ENCODE results near the gene PTPN14. TPM values are rescaled to one million over a fixed set of nuclear protein-coding genes. Genes with fewer than 3 reads are reported as not detected.

The PTPN14 gene
- total RNA-seq, 2 experiments from 2014 or later, result 2.7 to 2.8 TPM

DNA sequence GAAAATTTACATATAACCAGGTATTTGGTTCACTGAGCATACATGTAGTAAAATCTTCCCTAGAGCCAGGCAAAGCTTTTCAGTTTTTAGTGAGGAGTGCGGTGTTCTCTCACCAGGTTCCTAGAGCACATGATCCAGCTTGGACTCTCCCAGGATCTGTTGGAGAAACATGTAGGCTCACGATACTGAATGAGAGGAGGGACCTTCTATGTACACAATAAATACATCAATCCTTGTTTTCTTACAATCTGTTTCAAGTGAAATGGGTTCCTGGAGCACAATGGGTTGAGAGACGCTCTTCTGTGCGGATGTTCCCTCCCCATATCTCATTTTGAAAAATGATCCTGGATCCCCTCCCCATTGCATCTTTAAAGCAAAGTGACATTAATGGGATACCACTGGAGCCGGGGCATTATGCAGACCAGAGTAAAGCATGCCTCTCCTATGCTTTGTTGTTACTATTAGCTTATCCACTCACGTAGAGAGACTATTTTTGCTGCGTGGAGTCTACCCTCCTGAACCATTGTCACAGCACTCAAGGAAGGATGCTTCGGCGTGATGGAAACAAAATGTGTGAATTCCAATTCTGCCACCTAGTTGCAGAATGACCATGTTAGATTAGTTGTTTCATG is 251.1 kb downstream of the PTPN14 start:
- DNase-seq, result no peak
- Mint-ChIP-seq H3K4me3 (no peak overlapping the region), H3K27me3 (ENCODE audit: low read depth) (no peaks in the 10 kb centered on the region), H3K9me3 (no peaks in the 10 kb centered on the region), H3K27ac (no peak overlapping the region), H3K4me1 (ENCODE audit: low read depth) (peaks cover 27% of the 10 kb centered on the region), H3K36me3 (ENCODE audit: low read depth) (peaks cover 2% of the 10 kb centered on the region)
- intact Hi-C loops (cut with micrococcal nuclease), result no loop called here
- CTCF ChIA-PET, result interaction anchor here (1.3 kb wide), 2 partner anchors 38 to 39 kb away, joined by 4 read pairs; no protein-coding TSS in a partner anchor

Other genes with a start within 250 kb of the PTPN14 start
- 100 to 1,000 TPM; 116 to 128 TPM for gene CENPF, start 51.6 kb upstream of the PTPN14 start, total RNA-seq